ENCODE data around the gene FOXN3. TPM values are rescaled to one million over a fixed set of nuclear protein-coding genes. Genes with fewer than 3 reads are reported as not detected.
"Not testable (repeated sequence)": the region's sequence is repeated elsewhere in the genome, so short reads cannot be mapped to it uniquely, and the experiment has no call there.

FOXN3 gene
- total RNA-seq, 1 donor from 2014 or later = 122 TPM

DNA sequence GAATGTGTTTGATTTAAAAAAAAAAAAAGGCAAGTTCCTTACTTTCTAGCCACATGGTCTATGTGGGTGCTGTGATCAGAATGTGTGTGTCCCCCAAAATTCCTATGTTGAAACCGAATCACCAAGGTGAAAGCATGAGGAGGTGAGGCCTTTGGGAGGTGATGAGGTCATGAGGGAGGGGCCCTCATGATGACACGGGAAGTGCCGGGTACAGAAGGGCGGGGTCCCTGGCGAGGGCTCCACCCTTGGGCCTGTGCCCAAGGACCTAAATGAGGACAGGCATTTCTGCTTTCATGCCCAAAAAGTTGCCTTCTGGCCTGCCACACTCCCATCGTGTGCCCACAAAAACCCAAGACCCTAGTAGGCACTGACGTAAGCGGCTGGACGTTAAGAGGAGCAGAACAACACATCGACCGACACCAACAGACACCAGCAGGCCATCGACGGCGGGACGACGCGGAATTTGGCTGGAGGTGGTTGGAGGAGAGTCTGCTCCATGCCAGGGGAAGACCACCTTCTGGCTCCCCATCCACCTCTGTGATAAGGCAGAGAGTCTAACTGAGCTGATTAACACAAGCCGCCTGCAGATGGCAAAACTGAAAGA is 211.8 kb downstream of the FOXN3 start:
- no peak overlapping the region for H3K4me2 ChIP-seq (ENCODE audit: low read length)
- DNase-seq (ENCODE audit: low read depth) (no peak), FAIRE-seq (no peak)
- H3K4me1 Mint-ChIP-seq (ENCODE audit: low read depth, unreplicated experiment) = peaks cover 6% of the 10 kb centered on the region
- H3K9me3 ChIP-seq (ENCODE audit: insufficient read depth, low read depth, low read length) = no peaks in the 10 kb centered on the region
- H2AFZ ChIP-seq (ENCODE audit: low read depth, low read length) = no peak overlapping the region
- TF ChIP-seq EZH2 (IDR thresholded peaks at IDR 0.05; ENCODE audit: insufficient read depth, low read length) (no peak), CTCF (IDR thresholded peaks at IDR 0.05; ENCODE audit: insufficient read depth, low read depth, low read length) (no peak)
- H3K36me3 Mint-ChIP-seq (ENCODE audit: low read depth, unreplicated experiment) = peaks cover 15% of the 10 kb centered on the region
- peaks cover 2% of the 10 kb centered on the region for H3K9me3 Mint-ChIP-seq (ENCODE audit: unreplicated experiment)
- no peaks in the 10 kb centered on the region for H3K4me1 ChIP-seq (ENCODE audit: insufficient read depth, low read length)
- no peak overlapping the region for H3K4me3 ChIP-seq (ENCODE audit: insufficient read depth, low read depth, low read length)
- no peak overlapping the region for H3K9ac ChIP-seq (ENCODE audit: low read length)
- H3K36me3 ChIP-seq (ENCODE audit: insufficient read depth, low read length) = no peaks in the 10 kb centered on the region
- no peak overlapping the region for H3K27ac ChIP-seq (ENCODE audit: low read depth, low read length)
- H3K27ac Mint-ChIP-seq (ENCODE audit: unreplicated experiment) = no peak overlapping the region
- H4K20me1 ChIP-seq (ENCODE audit: insufficient read depth, low read length) = peaks cover 61% of the 10 kb centered on the region
- no peaks in the 10 kb centered on the region for H3K27me3 Mint-ChIP-seq (ENCODE audit: low read depth, unreplicated experiment)
- H3K27me3 ChIP-seq (ENCODE audit: insufficient read depth, low read length) = no peaks in the 10 kb centered on the region
- H3K79me2 ChIP-seq (ENCODE audit: insufficient read depth, low read length) = peaks cover 10% of the 10 kb centered on the region
- no peak overlapping the region for H3K4me3 Mint-ChIP-seq (ENCODE audit: unreplicated experiment)

GRCh38 chr14:89202413-89203190 is 214.4 kb downstream of the FOXN3 start:
- Mint-ChIP-seq H3K36me3 (ENCODE audit: low read depth, unreplicated experiment) (peaks cover 18% of the 10 kb centered on the region), H3K27me3 (ENCODE audit: low read depth, unreplicated experiment) (no peaks in the 10 kb centered on the region), H3K9me3 (ENCODE audit: unreplicated experiment) (peaks cover 2% of the 10 kb centered on the region), H3K4me3 (ENCODE audit: unreplicated experiment) (no peak overlapping the region), H3K4me1 (ENCODE audit: low read depth, unreplicated experiment) (peaks cover 6% of the 10 kb centered on the region), H3K27ac (ENCODE audit: unreplicated experiment) (no peak overlapping the region)
- Histone ChIP-seq H3K9ac (ENCODE audit: low read length) (no peak overlapping the region), H3K36me3 (ENCODE audit: insufficient read depth, low read length) (no peaks in the 10 kb centered on the region), H3K79me2 (ENCODE audit: insufficient read depth, low read length) (peaks cover 5% of the 10 kb centered on the region), H3K4me3 (ENCODE audit: insufficient read depth, low read depth, low read length) (no peak overlapping the region), H3K27ac (ENCODE audit: low read depth, low read length) (no peak overlapping the region), H3K9me3 (ENCODE audit: insufficient read depth, low read depth, low read length) (no peaks in the 10 kb centered on the region), H4K20me1 (ENCODE audit: insufficient read depth, low read length) (peaks cover 62% of the 10 kb centered on the region), H3K27me3 (ENCODE audit: insufficient read depth, low read length) (no peaks in the 10 kb centered on the region), H2AFZ (ENCODE audit: low read depth, low read length) (no peak overlapping the region), H3K4me1 (ENCODE audit: insufficient read depth, low read length) (no peaks in the 10 kb centered on the region), H3K4me2 (ENCODE audit: low read length) (no peak overlapping the region)
- TF ChIP-seq EZH2 (IDR thresholded peaks at IDR 0.05; ENCODE audit: insufficient read depth, low read length) (no peak), CTCF (IDR thresholded peaks at IDR 0.05; ENCODE audit: insufficient read depth, low read depth, low read length) (no peak)
- DNase-seq (ENCODE audit: low read depth) (no peak), FAIRE-seq (no peak)

- Mint-ChIP-seq H3K27me3 (ENCODE audit: low read depth, unreplicated experiment) (no peaks in the 10 kb centered on the region), H3K27ac (ENCODE audit: unreplicated experiment) (no peak overlapping the region), H3K36me3 (ENCODE audit: low read depth, unreplicated experiment) (peaks cover 25% of the 10 kb centered on the region), H3K9me3 (ENCODE audit: unreplicated experiment) (peaks cover 2% of the 10 kb centered on the region), H3K4me3 (ENCODE audit: unreplicated experiment) (no peak overlapping the region), H3K4me1 (ENCODE audit: low read depth, unreplicated experiment) (peaks cover 8% of the 10 kb centered on the region)
- Histone ChIP-seq H3K9me3 (ENCODE audit: insufficient read depth, low read depth, low read length) (no peaks in the 10 kb centered on the region), H3K27me3 (ENCODE audit: insufficient read depth, low read length) (no peaks in the 10 kb centered on the region), H3K27ac (ENCODE audit: low read depth, low read length) (no peak overlapping the region), H3K4me1 (ENCODE audit: insufficient read depth, low read length) (no peaks in the 10 kb centered on the region), H3K79me2 (ENCODE audit: insufficient read depth, low read length) (peaks cover 5% of the 10 kb centered on the region), H3K4me3 (ENCODE audit: insufficient read depth, low read depth, low read length) (no peak overlapping the region), H4K20me1 (ENCODE audit: insufficient read depth, low read length) (peaks cover 68% of the 10 kb centered on the region), H2AFZ (ENCODE audit: low read depth, low read length) (no peak overlapping the region), H3K4me2 (ENCODE audit: low read length) (no peak overlapping the region), H3K36me3 (ENCODE audit: insufficient read depth, low read length) (no peaks in the 10 kb centered on the region), H3K9ac (ENCODE audit: low read length) (no peak overlapping the region)
- TF ChIP-seq EZH2 (IDR thresholded peaks at IDR 0.05; ENCODE audit: insufficient read depth, low read length) (no peak), CTCF (IDR thresholded peaks at IDR 0.05; ENCODE audit: insufficient read depth, low read depth, low read length) (no peak)
- FAIRE-seq (no peak), DNase-seq (ENCODE audit: low read depth) (no peak)
Measured at GRCh38 chr14:89201645-89202044, 215.4 kb downstream of the FOXN3 start.

DNA sequence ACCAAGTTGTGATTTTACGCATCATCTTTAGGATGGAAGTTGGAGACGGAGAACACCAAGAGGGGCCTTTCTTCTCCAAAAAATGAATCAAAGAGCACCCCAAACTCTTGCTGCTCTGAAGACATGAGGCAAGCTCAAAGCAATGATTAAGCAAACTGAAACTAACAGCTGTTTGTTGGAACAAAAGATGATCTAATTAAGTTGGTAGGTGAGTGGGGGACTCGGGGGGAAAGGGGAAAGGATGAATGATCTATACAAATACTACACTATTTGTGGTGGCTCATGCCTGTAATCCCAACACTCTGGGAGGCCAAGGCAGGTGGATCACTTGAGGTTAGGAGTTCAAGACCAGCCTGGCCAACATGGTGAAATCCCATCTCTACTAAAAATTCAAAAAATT is 217.7 kb downstream of the FOXN3 start:
- not testable (repeated sequence) for H3K4me1 ChIP-seq (ENCODE audit: insufficient read depth, low read length); H3K36me3 ChIP-seq (ENCODE audit: insufficient read depth, low read length); H3K4me1 Mint-ChIP-seq (ENCODE audit: low read depth, unreplicated experiment); H3K9ac ChIP-seq (ENCODE audit: low read length); H3K27me3 ChIP-seq (ENCODE audit: insufficient read depth, low read length); H3K4me3 Mint-ChIP-seq (ENCODE audit: unreplicated experiment); H3K27ac Mint-ChIP-seq (ENCODE audit: unreplicated experiment); H3K4me3 ChIP-seq (ENCODE audit: insufficient read depth, low read depth, low read length); H3K27me3 Mint-ChIP-seq (ENCODE audit: low read depth, unreplicated experiment); H2AFZ ChIP-seq (ENCODE audit: low read depth, low read length); DNase-seq (ENCODE audit: low read depth); FAIRE-seq; H3K27ac ChIP-seq (ENCODE audit: low read depth, low read length); H3K9me3 ChIP-seq (ENCODE audit: insufficient read depth, low read depth, low read length); H3K4me2 ChIP-seq (ENCODE audit: low read length); H3K9me3 Mint-ChIP-seq (ENCODE audit: unreplicated experiment); H3K79me2 ChIP-seq (ENCODE audit: insufficient read depth, low read length)
- H4K20me1 ChIP-seq (ENCODE audit: insufficient read depth, low read length) = peaks cover 79% of the 10 kb centered on the region
- H3K36me3 Mint-ChIP-seq (ENCODE audit: low read depth, unreplicated experiment) = peaks cover 16% of the 10 kb centered on the region

Measured in astrocyte (in vitro differentiated cells and primary cell).